Heart left ventricle (tissue), 16 donors: ENCODE measurements around the gene SSMEM1. TPM values are rescaled to one million over a fixed set of nuclear protein-coding genes. Genes with fewer than 3 reads are reported as not detected.
"Not testable (repeated sequence)": the region's sequence is repeated elsewhere in the genome, so short reads cannot be mapped to it uniquely, and the experiment has no call there.

ENCODE experiments used
- ATAC-seq, 4 donors: fragments of 200-7000 bp; cut with Tn5 transposase; one replicate each; pipeline ENCODE4 v1.9.1; 2020 to 2022; ENCODE audit warnings: moderate library complexity in 4 of 4, mild to moderate bottlenecking in 3 of 4, moderate number of reproducible peaks in 1 of 4
- DNase-seq, 5 donors: peaks; one replicate each; pipeline ENCODE4 v3.0.0-alpha.2; 2020
- H3K27ac ChIP-seq, 12 donors: fragments of 200-600 bp; sonication (generic) in 4 of 12; one replicate each; pipeline versions ENCODE4 v1.5.0 to v1.8.0; 2016 to 2022; ENCODE audit warnings: mild to moderate bottlenecking in 2 of 12
- H3K27me3 ChIP-seq, 9 donors: fragments of 200-600 bp; sonication (generic) in 2 of 9; one replicate each; pipeline versions ENCODE4 v1.5.1 to v1.8.0; 2016 to 2022; ENCODE audit warnings: mild to moderate bottlenecking in 3 of 9
- H3K36me3 ChIP-seq, 9 donors: fragments of 200-600 bp; sonication (generic) in 2 of 9; one replicate each; pipeline versions ENCODE4 v1.5.0 to v1.8.0; 2018 to 2022; ENCODE audit warnings: mild to moderate bottlenecking in 2 of 9
- H3K4me1 ChIP-seq, 12 donors: fragments of 200-600 bp; sonication (generic) in 4 of 12; one replicate each; pipeline versions ENCODE4 v1.5.0 to v1.8.0; 2016 to 2022; ENCODE audit warnings: mild to moderate bottlenecking in 3 of 12
- H3K4me3 ChIP-seq, 12 donors: fragments of 200-600 bp; sonication (generic) in 4 of 12; one replicate each; pipeline versions ENCODE4 v1.5.0 to v1.8.0; 2017 to 2022; ENCODE audit warnings: mild to moderate bottlenecking in 9 of 12, moderate library complexity in 4 of 12
- H3K9me3 ChIP-seq, 12 donors: fragments of 200-600 bp; sonication (generic) in 4 of 12; one replicate each; pipeline versions ENCODE4 v1.5.0 to v1.8.0; 2016 to 2022; ENCODE audit warnings: mild to moderate bottlenecking in 1 of 12
- POLR2A ChIP-seq, 2 donors: fragments of 450-650 bp; IDR thresholded peaks; one replicate each; pipeline ENCODE4 v1.6.1; 2017; ENCODE audit warnings: antibody characterized with exemption in 2 of 2, mild to moderate bottlenecking in 2 of 2, moderate library complexity in 2 of 2
- WGBS, 4 donors: extraction: QIAGEN DNeasy Blood & Tissue Kit in 2 of 4; methylation state at CpG; one replicate each; pipeline versions ENCODE4 v1.1.5 to v1.1.7; 2013 to 2018; 5-methylcytosine and 5-hydroxymethylcytosine counted together
- intact Hi-C, 10 donors: fragments of 100-400 bp; cut with DNase I; formaldehyde crosslinking; loops; one replicate each; pipeline versions ENCODE4 v1.11.1 to v1.14.2; 2022
- polyA plus RNA-seq, 2 donors: library from polyadenylated mRNA; stranded (reverse); fragments of 200-250 nt; gene quantifications; one replicate each; pipeline ENCODE4 v1.2.3, GENCODE V29; 2013
- total RNA-seq, 9 donors: library from RNA; depleted of rRNA in 2 of 9; stranded (reverse); fragments of >200 nt in 2 of 9; fragmentation: NEBNext Ultra II Directional in 3 of 9; extraction: Animal tissue kit (Norgen Biotek cat#: 25700) in 3 of 9; gene quantifications; one replicate each; pipeline versions ENCODE4 v1.1.0 to v1.2.4, GENCODE V29; 2016 to 2023
- TF ChIP-seq, protein P1 (sequence below), 12 donors: fragments of 200-600 bp; sonication (generic) in 4 of 12; IDR thresholded peaks; one replicate each; pipeline versions ENCODE4 v1.5.0 to v1.8.0; 2018 to 2022; ENCODE audit warnings: antibody characterized with exemption in 12 of 12, mild to moderate bottlenecking in 5 of 12
- donor health status: ischemic (EF 13 %, LVEDD 7.1; RV severe dilation, severe dysfunction).
- donor health status: healthy with polysubstance abuse.
- donor health status: DM: no; HTN: yes; CAD: no.
- donor health status: DM: no; HTN: no; CAD: no.
- donor health status: ischemic (EF 25% LVEDD 6.9; RV normal size, moderate dysfunction).
- donor health status: ischemic (EF 25% LVEDD 5.7; RV mildly dilated, moderate dysfunction).
- donor health status: healthy.
- donor health status: DM: yes; HTN: yes; CAD: no.
- donor health status: ischemic (EF 35%, LVEDD 5.7; RV mildly dilated, moderate dysfunction).
- donor health status: nonischemic (EF 11% LVEDD 7.7; RV severe dilation, severe dysfunction).
- donor health status: DM: yes; HTN: yes; CAD: no.
- donor health status: PGD.
- donor health status: ischemic (EF 29% LVEDD 5.4; RV normal size, mild dysfunction).
- donor health status: nonischemic (EF 23%, LVEDD 6.1; RV moderate dilation, normal function).

SSMEM1 gene
- total and polyA plus RNA-seq, 11 donors: not detected

DNA sequence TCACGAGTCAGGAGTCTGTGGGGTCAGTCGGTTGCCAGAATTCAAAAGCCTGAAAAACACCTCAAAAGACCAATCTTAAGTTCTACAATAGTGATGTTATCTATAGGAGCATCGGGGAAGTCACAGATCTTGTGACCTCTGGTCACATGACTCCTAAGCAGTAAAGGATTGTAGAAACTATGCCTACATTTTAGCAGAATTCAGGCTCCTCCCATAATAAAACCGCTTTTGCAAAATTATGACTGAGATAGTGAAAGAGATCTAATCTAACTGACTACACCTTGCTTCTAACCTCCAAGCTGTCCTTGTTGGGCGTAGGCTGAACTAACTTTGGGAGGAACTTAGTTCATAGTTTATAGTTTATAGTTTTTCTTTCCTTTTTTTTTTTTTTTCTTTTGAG is 16.6 kb downstream of the SSMEM1 start:
- intact Hi-C loops: no loop called here
- Histone ChIP-seq H3K27ac (no peak overlapping the region), H3K27me3 (no peaks in the 10 kb centered on the region), H3K9me3 (peaks cover 0 to 3% (median 0%) of the 10 kb centered on the region in 12 donors), H3K36me3 (no peaks in the 10 kb centered on the region), H3K4me1 (peaks cover 0 to 7% (median 0%) of the 10 kb centered on the region in 12 donors), H3K4me3 (no peak overlapping the region)
- WGBS, 4 donors: 87 to 93% (median 92%) methylated on average over 5 of the region's 5 CpGs
- DNase-seq: no peak
- TF ChIP-seq, protein P1, sequence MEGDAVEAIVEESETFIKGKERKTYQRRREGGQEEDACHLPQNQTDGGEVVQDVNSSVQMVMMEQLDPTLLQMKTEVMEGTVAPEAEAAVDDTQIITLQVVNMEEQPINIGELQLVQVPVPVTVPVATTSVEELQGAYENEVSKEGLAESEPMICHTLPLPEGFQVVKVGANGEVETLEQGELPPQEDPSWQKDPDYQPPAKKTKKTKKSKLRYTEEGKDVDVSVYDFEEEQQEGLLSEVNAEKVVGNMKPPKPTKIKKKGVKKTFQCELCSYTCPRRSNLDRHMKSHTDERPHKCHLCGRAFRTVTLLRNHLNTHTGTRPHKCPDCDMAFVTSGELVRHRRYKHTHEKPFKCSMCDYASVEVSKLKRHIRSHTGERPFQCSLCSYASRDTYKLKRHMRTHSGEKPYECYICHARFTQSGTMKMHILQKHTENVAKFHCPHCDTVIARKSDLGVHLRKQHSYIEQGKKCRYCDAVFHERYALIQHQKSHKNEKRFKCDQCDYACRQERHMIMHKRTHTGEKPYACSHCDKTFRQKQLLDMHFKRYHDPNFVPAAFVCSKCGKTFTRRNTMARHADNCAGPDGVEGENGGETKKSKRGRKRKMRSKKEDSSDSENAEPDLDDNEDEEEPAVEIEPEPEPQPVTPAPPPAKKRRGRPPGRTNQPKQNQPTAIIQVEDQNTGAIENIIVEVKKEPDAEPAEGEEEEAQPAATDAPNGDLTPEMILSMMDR (IDR thresholded peaks at IDR 0.05): no peak
- TF ChIP-seq POLR2A (IDR thresholded peaks at IDR 0.05): no peak
- ATAC-seq: no peak

- 80 to 86% (median 82%) methylated on average over 3 of the region's 3 CpGs for WGBS, 4 donors
- intact Hi-C loops, ATAC-seq: not testable (repeated sequence)
Observed at GRCh38 chr7:130224923-130225322, 17.3 kb downstream of the SSMEM1 start.

DNA sequence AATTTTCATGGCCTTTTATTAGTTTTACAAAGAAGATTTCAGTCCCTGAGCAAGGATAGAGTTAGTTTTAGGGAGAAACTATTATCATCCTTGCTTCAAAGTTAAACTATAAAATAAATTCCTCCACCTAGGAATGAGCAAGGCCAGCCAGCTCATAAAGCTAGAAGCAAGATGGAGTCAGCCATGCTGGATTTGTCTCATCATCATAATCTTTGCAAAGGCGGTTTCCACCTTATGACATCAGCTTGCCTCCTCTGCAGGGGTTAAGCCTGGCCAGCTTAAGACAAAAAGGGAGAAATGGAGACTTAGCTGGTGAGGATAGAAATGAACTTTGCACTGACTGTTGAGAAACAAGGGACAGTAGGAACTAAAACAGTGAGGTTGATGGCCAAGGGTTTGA is 18.7 kb downstream of the SSMEM1 start:
- TF ChIP-seq, protein P1 (IDR thresholded peaks at IDR 0.05): no peak
- no peak for TF ChIP-seq POLR2A (IDR thresholded peaks at IDR 0.05)
- 95 to 100% (median 98%) methylated on average over 1 of the region's 1 CpG for WGBS, 4 donors
- intact Hi-C loops: no loop called here
- Histone ChIP-seq H3K4me3 (no peak overlapping the region), H3K27me3 (no peaks in the 10 kb centered on the region), H3K4me1 (peaks cover 0 to 7% (median 0%) of the 10 kb centered on the region in 12 donors), H3K9me3 (peaks cover 0 to 3% (median 0%) of the 10 kb centered on the region in 12 donors), H3K36me3 (no peaks in the 10 kb centered on the region), H3K27ac (no peak overlapping the region)
- DNase-seq: no peak
- no peak for ATAC-seq

More at GRCh38 chr7:130224923-130225322, 17.3 kb downstream of the SSMEM1 start:
- not testable (repeated sequence) for H3K4me3 ChIP-seq, H3K27me3 ChIP-seq, H3K4me1 ChIP-seq, H3K27ac ChIP-seq, H3K36me3 ChIP-seq, DNase-seq, H3K9me3 ChIP-seq

DNA sequence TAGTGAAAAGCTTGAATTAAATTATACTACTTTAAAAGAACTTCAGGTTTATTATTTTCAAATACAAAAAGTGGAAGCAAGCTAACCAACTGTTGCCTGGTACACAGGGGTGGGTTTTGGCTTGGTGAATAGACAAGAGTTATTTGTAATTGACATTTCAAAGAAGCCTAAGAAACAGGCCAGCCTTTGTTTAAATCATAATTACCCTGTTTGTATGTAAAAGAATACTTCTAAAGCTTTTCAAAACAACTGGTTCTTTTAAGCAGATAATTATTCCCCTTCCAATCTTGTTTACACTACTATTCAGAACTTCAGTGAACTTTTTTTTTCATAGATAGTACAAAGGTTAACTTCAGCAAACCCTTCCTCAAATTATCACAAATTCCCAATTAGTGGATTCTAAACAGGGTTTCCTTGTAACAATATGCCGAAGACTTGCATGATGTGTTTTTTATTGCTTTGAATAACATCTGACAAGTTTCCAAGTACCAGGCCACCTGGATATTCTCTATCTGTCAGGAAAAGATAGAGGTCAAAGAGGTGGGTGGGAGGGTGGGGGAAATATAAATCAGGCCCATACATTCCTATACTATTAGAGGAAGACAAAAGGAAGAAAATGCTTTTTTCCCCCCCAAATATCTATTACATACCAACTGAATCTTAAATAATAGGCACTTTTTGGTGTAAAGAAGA is 20.4 kb downstream of the SSMEM1 start:
- ATAC-seq (peak in 1 of 4 donors; percentile 56), DNase-seq (no peak)
- TF ChIP-seq POLR2A (IDR thresholded peaks at IDR 0.05): no peak
- TF ChIP-seq, protein P1 (IDR thresholded peaks at IDR 0.05): no peak

More for the DNA sequence above, 20.4 kb downstream of the SSMEM1 start:
- peaks cover 0 to 3% (median 0%) of the 10 kb centered on the region in 12 donors for H3K9me3 ChIP-seq
- WGBS, 4 donors: 27 to 37% (median 32%) methylated on average over 1 of the region's 1 CpG
- no peaks in the 10 kb centered on the region for H3K36me3 ChIP-seq
- intact Hi-C loops: no loop called here
- H3K27ac ChIP-seq: peak overlapping the region in 2 of 12 donors; percentile 3 to 39
- H3K4me1 ChIP-seq: peaks cover 0 to 7% (median 0%) of the 10 kb centered on the region in 12 donors
- no peak overlapping the region for H3K4me3 ChIP-seq
- H3K27me3 ChIP-seq: no peaks in the 10 kb centered on the region
